ENCODE results near the gene PAQR5.

GRCh38 chr15:69410248-69410874 is 111.6 kb downstream of the PAQR5 start:
- TF ChIP-seq CTCF (IDR thresholded peaks at IDR 0.05; ENCODE audit: insufficient read depth, low read depth, low read length) (peak; percentile 15), EZH2 (IDR thresholded peaks at IDR 0.05; ENCODE audit: insufficient read depth, low read length) (no peak)

All from astrocyte (in vitro differentiated cells and primary cell).